ENCODE data around the gene SP140.
"Not testable (repeated sequence)": the region's sequence is repeated elsewhere in the genome, so short reads cannot be mapped to it uniquely, and the experiment has no call there.

Gene SP140

GRCh38 chr2:230308402-230309000 lies 83.0 kb downstream of the SP140 start:
- H3K9me2 ChIP-seq (replicated peaks; ENCODE audit: insufficient read depth, low read length), result no peaks in the 10 kb centered on the region
- H3K79me2 ChIP-seq (ENCODE audit: low read length), result no peaks in the 10 kb centered on the region
- H3K9ac ChIP-seq (ENCODE audit: low read length), result no peak overlapping the region
- H2AFZ ChIP-seq (ENCODE audit: low read length), result no peak overlapping the region
- no peaks in the 10 kb centered on the region for H3K36me3 ChIP-seq (replicated peaks; ENCODE audit: insufficient read depth, low read length)
- TF ChIP-seq EZH2phosphoT487 (IDR thresholded peaks at IDR 0.05; ENCODE audit: low read length) (no peak), EZH2 (optimal IDR thresholded peaks at IDR 0.05; ENCODE audit: low read depth, low read length) (no peak), CTCF (IDR thresholded peaks at IDR 0.05; ENCODE audit: low read length) (no peak)
- H3K9me3 ChIP-seq (replicated peaks; ENCODE audit: insufficient read depth, low read length), result no peaks in the 10 kb centered on the region
- no peaks in the 10 kb centered on the region for H3K27me3 ChIP-seq (replicated peaks; ENCODE audit: insufficient read depth, low read length)
- H3K4me1 ChIP-seq (ENCODE audit: low read length), result no peaks in the 10 kb centered on the region
- H3K4me3 ChIP-seq (ENCODE audit: low read length), result no peak overlapping the region
- no peaks in the 10 kb centered on the region for H4K20me1 ChIP-seq (ENCODE audit: insufficient read depth, low read length)
- H3K27ac ChIP-seq (ENCODE audit: low read length), result no peak overlapping the region
- no peak overlapping the region for H3K4me2 ChIP-seq (ENCODE audit: low read depth, low read length)
- no peaks in the 10 kb centered on the region for H3F3A ChIP-seq (ENCODE audit: insufficient read depth, low read length)
- DNase-seq, result no peak

GRCh38 chr2:230310792-230311191 lies 85.3 kb downstream of the SP140 start:
- H3K9ac ChIP-seq (ENCODE audit: low read length); H3K27me3 ChIP-seq (replicated peaks; ENCODE audit: insufficient read depth, low read length); H3K27ac ChIP-seq (ENCODE audit: low read length); H3K9me3 ChIP-seq (replicated peaks; ENCODE audit: insufficient read depth, low read length); H3K4me3 ChIP-seq (ENCODE audit: low read length); H4K20me1 ChIP-seq (ENCODE audit: insufficient read depth, low read length); H3K36me3 ChIP-seq (replicated peaks; ENCODE audit: insufficient read depth, low read length); H3K4me2 ChIP-seq (ENCODE audit: low read depth, low read length); H3K79me2 ChIP-seq (ENCODE audit: low read length); H3K4me1 ChIP-seq (ENCODE audit: low read length); H3K9me2 ChIP-seq (replicated peaks; ENCODE audit: insufficient read depth, low read length); DNase-seq; H3F3A ChIP-seq (ENCODE audit: insufficient read depth, low read length); H2AFZ ChIP-seq (ENCODE audit: low read length): not testable (repeated sequence)

- not testable (repeated sequence) for H2AFZ ChIP-seq (ENCODE audit: low read length); H3K4me1 ChIP-seq (ENCODE audit: low read length); H3K9ac ChIP-seq (ENCODE audit: low read length); H3K27me3 ChIP-seq (replicated peaks; ENCODE audit: insufficient read depth, low read length); H3K9me2 ChIP-seq (replicated peaks; ENCODE audit: insufficient read depth, low read length); H3F3A ChIP-seq (ENCODE audit: insufficient read depth, low read length); H3K27ac ChIP-seq (ENCODE audit: low read length); DNase-seq; H3K4me2 ChIP-seq (ENCODE audit: low read depth, low read length); H3K4me3 ChIP-seq (ENCODE audit: low read length); H4K20me1 ChIP-seq (ENCODE audit: insufficient read depth, low read length); H3K9me3 ChIP-seq (replicated peaks; ENCODE audit: insufficient read depth, low read length); H3K79me2 ChIP-seq (ENCODE audit: low read length); H3K36me3 ChIP-seq (replicated peaks; ENCODE audit: insufficient read depth, low read length)
Observed at GRCh38 chr2:230311634-230312033, 86.1 kb downstream of the SP140 start.

GRCh38 chr2:230312638-230313037 lies 87.1 kb downstream of the SP140 start:
- peaks cover 5% of the 10 kb centered on the region for H3K4me1 ChIP-seq (ENCODE audit: low read length)
- H2AFZ ChIP-seq (ENCODE audit: low read length), result no peak overlapping the region

More at GRCh38 chr2:230312638-230313037, 87.1 kb downstream of the SP140 start:
- no peak for DNase-seq
- H4K20me1 ChIP-seq (ENCODE audit: insufficient read depth, low read length), result no peaks in the 10 kb centered on the region
- no peaks in the 10 kb centered on the region for H3K79me2 ChIP-seq (ENCODE audit: low read length)
- H3K27me3 ChIP-seq (replicated peaks; ENCODE audit: insufficient read depth, low read length), result no peaks in the 10 kb centered on the region
- H3K4me2 ChIP-seq (ENCODE audit: low read depth, low read length), result no peak overlapping the region
- H3K27ac ChIP-seq (ENCODE audit: low read length), result no peak overlapping the region
- no peaks in the 10 kb centered on the region for H3K36me3 ChIP-seq (replicated peaks; ENCODE audit: insufficient read depth, low read length)
- TF ChIP-seq EZH2phosphoT487 (IDR thresholded peaks at IDR 0.05; ENCODE audit: low read length), result no peak
- no peak for TF ChIP-seq EZH2 (optimal IDR thresholded peaks at IDR 0.05; ENCODE audit: low read depth, low read length)
- no peak for TF ChIP-seq CTCF (IDR thresholded peaks at IDR 0.05; ENCODE audit: low read length)
- no peaks in the 10 kb centered on the region for H3F3A ChIP-seq (ENCODE audit: insufficient read depth, low read length)
- no peak overlapping the region for H3K9ac ChIP-seq (ENCODE audit: low read length)
- H3K4me3 ChIP-seq (ENCODE audit: low read length), result no peak overlapping the region
- no peaks in the 10 kb centered on the region for H3K9me2 ChIP-seq (replicated peaks; ENCODE audit: insufficient read depth, low read length)
- H3K9me3 ChIP-seq (replicated peaks; ENCODE audit: insufficient read depth, low read length), result no peaks in the 10 kb centered on the region
